Subcutaneous abdominal adipose tissue (tissue), 5 donors: Measurements from ENCODE around the gene CRIP3.

ENCODE experiments used
- H3K27ac ChIP-seq: one replicate; pipeline ENCODE4 v1.7.0; 2013; ENCODE audit warnings: low read depth, mild to moderate bottlenecking, inconsistent platforms, low read length, moderate library complexity
- H3K27me3 ChIP-seq, 5 donors: one replicate each; pipeline ENCODE4 v1.7.0; 2013; ENCODE audit warnings: low read length in 5 of 5, inconsistent platforms in 1 of 5; ENCODE audit not compliant: control insufficient read depth in 5 of 5, insufficient read depth in 4 of 5
- H3K36me3 ChIP-seq, 5 donors: one replicate each; pipeline ENCODE4 v1.7.0; 2013; ENCODE audit warnings: low read length in 5 of 5; ENCODE audit not compliant: control insufficient read depth in 5 of 5, insufficient read depth in 5 of 5
- H3K4me1 ChIP-seq, 5 donors: one replicate each; pipeline ENCODE4 v1.7.0; 2013; ENCODE audit warnings: low read length in 5 of 5, mild to moderate bottlenecking in 3 of 5, moderate library complexity in 1 of 5; ENCODE audit not compliant: control insufficient read depth in 5 of 5, insufficient read depth in 5 of 5
- H3K4me3 ChIP-seq, 5 donors: one replicate each; pipeline ENCODE4 v1.7.0; 2013; ENCODE audit warnings: low read length in 5 of 5, low read depth in 1 of 5
- H3K9ac ChIP-seq, 5 donors: one replicate each; pipeline ENCODE4 v1.7.0; 2013; ENCODE audit warnings: low read length in 5 of 5, mild to moderate bottlenecking in 4 of 5, moderate library complexity in 3 of 5
- H3K9me3 ChIP-seq, 5 donors: one replicate each; pipeline ENCODE4 v1.7.0; 2013; ENCODE audit warnings: low read length in 5 of 5; ENCODE audit not compliant: control insufficient read depth in 5 of 5
- donor health status: healthy.
- donor health status: healthy.
- donor health status: healthy.
- donor health status: healthy.
- donor health status: healthy.

CRIP3 gene

DNA sequence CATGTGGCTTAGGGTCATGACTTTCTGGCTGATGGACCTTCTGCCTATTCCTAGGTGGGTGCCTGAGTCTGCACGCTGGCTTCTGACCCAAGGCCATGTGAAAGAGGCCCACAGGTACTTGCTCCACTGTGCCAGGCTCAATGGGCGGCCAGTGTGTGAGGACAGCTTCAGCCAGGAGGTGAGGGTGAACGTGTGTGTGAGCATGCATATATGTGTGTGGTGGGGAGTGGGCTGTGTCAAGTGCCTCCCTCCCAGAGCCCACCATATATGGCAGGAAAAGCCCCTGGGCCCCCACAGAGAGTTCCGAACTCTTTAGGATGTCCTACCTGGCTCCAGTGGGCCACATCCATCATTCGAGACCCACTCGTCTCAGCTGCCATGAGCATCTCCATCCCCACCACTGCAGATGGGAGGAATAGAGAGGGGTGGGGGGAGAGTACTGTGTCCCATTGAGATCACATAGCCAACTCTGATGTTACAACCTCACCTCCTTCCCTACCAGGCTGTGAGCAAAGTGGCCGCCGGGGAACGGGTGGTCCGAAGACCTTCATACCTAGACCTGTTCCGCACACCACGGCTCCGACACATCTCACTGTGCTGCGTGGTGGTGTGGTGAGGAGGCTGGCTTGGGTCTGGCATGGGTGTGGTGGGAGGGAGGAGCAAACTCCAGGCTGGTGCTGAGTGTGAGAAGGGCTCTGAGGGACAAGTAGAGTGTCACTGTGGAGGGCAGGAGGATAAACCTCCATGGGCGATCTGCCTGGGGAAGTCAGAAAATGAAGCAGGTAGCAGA, 7.3 kb downstream of the CRIP3 start:
- Histone ChIP-seq H3K9ac (no peak overlapping the region), H3K4me3 (no peak overlapping the region), H3K27me3 (peaks cover 12 to 39% (median 34%) of the 10 kb centered on the region in 5 donors), H3K9me3 (no peaks in the 10 kb centered on the region), H3K4me1 (no peaks in the 10 kb centered on the region), H3K27ac (no peak overlapping the region), H3K36me3 (no peaks in the 10 kb centered on the region)

DNA sequence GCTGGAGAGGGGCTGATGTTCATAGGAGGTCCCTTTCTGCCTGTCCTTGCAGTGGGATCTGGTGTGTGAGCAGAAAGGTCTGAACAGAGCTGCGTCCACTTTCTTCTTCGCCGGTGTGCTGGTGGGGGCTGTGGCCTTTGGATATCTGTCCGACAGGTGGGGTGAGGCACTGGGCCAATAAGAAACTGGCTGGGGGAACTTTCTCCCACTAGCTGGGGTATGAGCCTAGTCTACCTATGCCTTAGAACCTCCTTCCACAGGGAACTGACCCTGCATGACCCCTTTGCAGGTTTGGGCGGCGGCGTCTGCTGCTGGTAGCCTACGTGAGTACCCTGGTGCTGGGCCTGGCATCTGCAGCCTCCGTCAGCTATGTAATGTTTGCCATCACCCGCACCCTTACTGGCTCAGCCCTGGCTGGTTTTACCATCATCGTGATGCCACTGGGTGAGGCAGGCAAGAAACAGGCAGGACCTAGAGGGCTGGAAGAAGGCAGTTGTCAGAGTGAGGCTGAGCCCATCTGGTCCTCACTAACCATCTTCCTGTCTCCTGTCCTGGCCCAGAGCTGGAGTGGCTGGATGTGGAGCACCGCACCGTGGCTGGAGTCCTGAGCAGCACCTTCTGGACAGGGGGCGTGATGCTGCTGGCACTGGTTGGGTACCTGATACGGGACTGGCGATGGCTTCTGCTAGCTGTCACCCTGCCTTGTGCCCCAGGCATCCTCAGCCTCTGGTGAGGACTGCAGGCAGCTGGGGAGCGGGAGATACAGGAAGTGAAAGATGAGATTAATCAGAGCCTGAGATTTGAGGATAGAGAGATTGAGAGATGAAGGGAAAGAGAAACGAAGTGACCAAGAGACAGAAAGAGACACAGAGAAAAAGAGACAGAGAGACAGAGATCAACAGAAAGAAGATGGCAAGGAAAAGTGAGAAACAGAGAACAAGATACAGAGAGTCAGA, 9.0 kb downstream of the CRIP3 start:
- no peaks in the 10 kb centered on the region for H3K36me3 ChIP-seq
- peaks cover 12 to 39% (median 30%) of the 10 kb centered on the region in 5 donors for H3K27me3 ChIP-seq
- no peak overlapping the region for H3K27ac ChIP-seq
- no peaks in the 10 kb centered on the region for H3K4me1 ChIP-seq
- H3K9ac ChIP-seq = no peak overlapping the region
- no peaks in the 10 kb centered on the region for H3K9me3 ChIP-seq
- H3K4me3 ChIP-seq = no peak overlapping the region

DNA sequence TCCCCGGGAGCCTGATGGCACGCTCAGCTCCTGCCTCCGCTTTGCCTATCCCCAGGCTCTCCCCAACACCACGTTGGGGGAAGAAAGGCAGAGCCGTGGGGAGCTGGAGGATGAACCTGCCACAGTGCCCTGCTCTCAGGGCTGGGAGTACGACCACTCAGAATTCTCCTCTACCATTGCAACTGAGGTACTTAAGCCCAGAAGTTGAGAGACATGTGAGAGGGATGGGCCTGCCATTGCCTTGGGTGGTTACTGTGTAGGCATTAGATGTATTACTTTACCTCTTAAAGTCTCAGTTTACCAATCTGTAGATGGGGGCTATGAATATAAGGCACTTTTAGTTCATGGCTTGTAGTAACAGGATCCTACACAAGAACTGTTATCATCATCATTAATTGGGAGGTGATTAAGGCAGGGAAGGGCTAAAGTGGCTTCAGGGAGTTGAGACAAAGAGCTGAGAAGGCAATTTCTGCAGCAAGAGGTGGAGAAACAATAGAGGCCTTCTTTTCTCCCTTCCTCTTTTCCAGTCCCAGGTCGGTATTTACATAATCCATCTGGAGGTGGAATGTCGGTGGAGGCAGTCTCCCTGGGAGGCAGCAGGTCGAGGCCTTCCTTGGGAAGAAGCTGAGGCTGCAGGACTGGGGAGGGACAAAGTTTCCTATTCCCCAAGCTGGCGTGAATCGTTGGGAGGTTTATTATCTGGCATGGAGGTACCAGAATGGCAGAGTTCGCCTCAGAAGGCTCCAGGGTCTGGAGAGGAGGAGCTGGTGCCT, 9.9 kb downstream of the CRIP3 start:
- no peaks in the 10 kb centered on the region for H3K36me3 ChIP-seq
- H3K9ac ChIP-seq = no peak overlapping the region
- no peaks in the 10 kb centered on the region for H3K9me3 ChIP-seq
- no peaks in the 10 kb centered on the region for H3K4me1 ChIP-seq
- H3K27me3 ChIP-seq = peaks cover 12 to 38% (median 30%) of the 10 kb centered on the region in 5 donors
- H3K27ac ChIP-seq = no peak overlapping the region
- no peak overlapping the region for H3K4me3 ChIP-seq

DNA sequence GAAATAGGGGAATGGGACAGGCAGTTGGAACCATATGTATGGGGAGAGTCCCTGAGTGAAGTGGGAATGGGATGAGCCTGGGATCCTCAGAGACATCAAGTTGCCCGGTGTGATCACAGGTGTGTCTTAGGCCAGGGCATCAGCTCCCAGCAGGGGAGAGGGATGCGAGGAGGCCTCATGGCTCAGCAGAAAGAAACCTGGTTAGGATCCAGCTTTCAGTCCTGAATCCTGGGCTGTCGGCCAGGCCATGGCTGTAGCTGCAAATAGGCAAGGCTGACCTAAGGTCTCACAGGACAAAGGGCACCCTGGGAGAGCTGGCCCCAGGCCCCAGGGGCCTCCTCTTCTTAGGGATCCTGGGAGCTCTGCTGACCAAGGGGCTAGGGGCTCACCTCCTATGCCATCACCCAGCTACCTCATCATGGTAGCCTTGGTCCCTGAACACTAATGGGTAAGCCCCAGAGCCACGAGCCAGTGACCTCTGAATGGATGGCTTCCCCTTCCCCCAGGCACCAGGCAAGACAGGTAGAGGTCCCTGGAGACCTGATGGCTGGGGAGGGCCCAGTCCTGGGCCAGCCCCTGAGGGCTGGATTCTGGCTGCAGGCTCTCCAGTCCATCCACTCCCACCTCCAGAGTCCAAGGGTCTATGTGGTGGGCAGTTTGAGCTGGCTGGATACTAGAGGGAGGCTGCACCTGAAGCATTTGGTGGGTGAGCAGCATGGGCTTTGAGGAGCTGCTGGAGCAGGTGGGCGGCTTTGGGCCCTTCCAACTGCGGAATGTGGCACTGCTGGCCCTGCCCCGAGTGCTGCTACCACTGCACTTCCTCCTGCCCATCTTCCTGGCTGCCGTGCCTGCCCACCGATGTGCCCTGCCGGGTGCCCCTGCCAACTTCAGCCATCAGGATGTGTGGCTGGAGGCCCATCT, 10.7 kb downstream of the CRIP3 start, which contains the start of gene SLC22A7:
TSS of gene SLC22A7 (plus strand) at position 617 of the 921 bp plus-strand sequence. CDS start at position 716, 99 bp downstream.
- no peaks in the 10 kb centered on the region for H3K9me3 ChIP-seq
- H3K36me3 ChIP-seq = no peaks in the 10 kb centered on the region
- no peak within 1 kb of the TSS for H3K9ac ChIP-seq
- H3K27me3 ChIP-seq = peaks cover 12 to 38% (median 30%) of the 10 kb centered on the region in 5 donors
- H3K4me3 ChIP-seq = no peak within 1 kb of the TSS
- no peaks in the 10 kb centered on the region for H3K4me1 ChIP-seq
- H3K27ac ChIP-seq = no peak within 1 kb of the TSS

GRCh38 chr6:43296780-43297497, 11.7 kb downstream of the CRIP3 start:
- Histone ChIP-seq H3K4me1 (no peaks in the 10 kb centered on the region), H3K27me3 (peaks cover 12 to 38% (median 30%) of the 10 kb centered on the region in 5 donors), H3K4me3 (no peak overlapping the region), H3K36me3 (no peaks in the 10 kb centered on the region), H3K9me3 (no peaks in the 10 kb centered on the region), H3K27ac (no peak overlapping the region), H3K9ac (no peak overlapping the region)

- Histone ChIP-seq H3K27ac (no peak overlapping the region), H3K9me3 (no peaks in the 10 kb centered on the region), H3K9ac (no peak overlapping the region), H3K36me3 (no peaks in the 10 kb centered on the region), H3K4me1 (no peaks in the 10 kb centered on the region), H3K27me3 (peaks cover 7 to 29% (median 20%) of the 10 kb centered on the region in 5 donors), H3K4me3 (no peak overlapping the region)
These were observed 13.2 kb downstream of the CRIP3 start for GRCh38 chr6:43295456-43295855.

DNA sequence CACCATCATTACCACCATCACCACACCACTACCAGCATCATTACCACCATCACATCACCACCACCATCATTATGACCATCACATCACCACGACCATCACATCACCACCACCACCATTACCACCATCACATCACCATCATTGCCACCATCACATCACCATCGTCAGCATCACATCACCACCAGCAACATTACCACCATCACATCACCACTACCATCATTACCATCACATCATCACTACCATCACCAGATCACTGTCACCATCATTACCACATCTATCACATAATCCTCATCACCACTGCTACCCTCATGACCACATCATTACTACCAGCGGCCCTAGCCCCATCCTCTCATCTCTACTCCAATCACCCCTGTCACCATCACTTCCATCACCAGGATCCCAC, 14.1 kb downstream of the CRIP3 start:
- H3K4me1 ChIP-seq = no peaks in the 10 kb centered on the region
- no peaks in the 10 kb centered on the region for H3K36me3 ChIP-seq
- no peaks in the 10 kb centered on the region for H3K9me3 ChIP-seq
- H3K9ac ChIP-seq = no peak overlapping the region
- peaks cover 0 to 25% (median 11%) of the 10 kb centered on the region in 5 donors for H3K27me3 ChIP-seq
- H3K4me3 ChIP-seq = no peak overlapping the region
- H3K27ac ChIP-seq = no peak overlapping the region

DNA sequence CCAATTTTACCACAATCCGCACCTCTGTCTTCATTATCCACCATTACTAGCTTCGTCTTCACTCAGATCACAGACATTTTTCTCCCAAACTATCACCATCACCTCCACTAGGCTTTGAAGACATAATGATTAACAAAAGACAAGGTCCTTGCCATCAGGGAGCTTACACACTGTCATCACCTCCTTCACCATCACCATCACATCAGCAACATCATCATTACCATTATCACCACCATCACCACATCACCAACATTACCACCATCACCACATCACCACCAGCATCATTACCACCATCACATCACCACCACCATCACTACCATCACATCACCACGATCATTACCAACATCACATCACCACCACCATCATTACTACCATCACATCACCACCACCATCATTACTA, 14.9 kb downstream of the CRIP3 start:
- Histone ChIP-seq H3K27ac (no peak overlapping the region), H3K36me3 (no peaks in the 10 kb centered on the region), H3K9me3 (no peaks in the 10 kb centered on the region), H3K27me3 (peaks cover 0 to 17% (median 6%) of the 10 kb centered on the region in 5 donors), H3K4me3 (no peak overlapping the region), H3K4me1 (no peaks in the 10 kb centered on the region), H3K9ac (no peak overlapping the region)
